GM23338 (cell line): Measurements from ENCODE around the gene SH3TC1. TPM values are rescaled to one million over a fixed set of nuclear protein-coding genes. Genes with fewer than 3 reads are reported as not detected.
A peak's percentile ranks its signal among the peaks of the same experiment; 100 is the strongest.

Source experiments
- ATAC-seq: fragments of 200-7000 bp; cut with Tn5 transposase; 3 replicates; pipeline ENCODE4 v1.9.1; 2020
- DNase-seq: peaks from one replicate; pipeline ENCODE4 v3.0.0-alpha.2; 2015; ENCODE audit warnings: low spot score
- H2AFZ ChIP-seq: fragments of 200-600 bp; sonication (generic); 2 replicates; pipeline ENCODE4 v1.8.0; 2016; ENCODE audit warnings: antibody characterized with exemption, mild to moderate bottlenecking, moderate library complexity
- H3F3A ChIP-seq: fragments of 200-600 bp; sonication (generic); replicated peaks from 2 replicates; pipeline ENCODE4 v1.8.0; 2017; ENCODE audit warnings: antibody characterized with exemption, mixed run types, low read depth
- H3K27ac ChIP-seq: fragments of 200-600 bp; sonication (generic); 2 replicates; pipeline ENCODE4 v1.6.1; 2016; ENCODE audit warnings: low read depth
- H3K27me3 ChIP-seq: fragments of 200-600 bp; sonication (generic); 2 replicates; pipeline ENCODE4 v1.8.0; 2016; ENCODE audit warnings: mild to moderate bottlenecking, mixed run types, moderate library complexity; ENCODE audit not compliant: insufficient read depth
- H3K36me3 ChIP-seq: fragments of 200-600 bp; sonication (generic); 2 replicates; pipeline ENCODE4 v1.8.0; 2016; ENCODE audit warnings: mild to moderate bottlenecking; ENCODE audit not compliant: insufficient read depth
- H3K4me1 ChIP-seq: fragments of 200-600 bp; sonication (generic); 2 replicates; pipeline ENCODE4 v1.8.0; 2016; ENCODE audit warnings: mild to moderate bottlenecking, moderate library complexity; ENCODE audit not compliant: insufficient read depth
- H3K4me2 ChIP-seq: fragments of 200-600 bp; sonication (generic); 2 replicates; pipeline ENCODE4 v1.7.1; 2017; ENCODE audit warnings: mixed run types
- H3K4me3 ChIP-seq: fragments of 200-600 bp; sonication (generic); 2 replicates; pipeline ENCODE4 v1.6.1; 2016; ENCODE audit warnings: mixed run types
- H3K79me2 ChIP-seq: fragments of 200-600 bp; sonication (generic); replicated peaks from 2 replicates; pipeline ENCODE4 v1.8.0; 2017; ENCODE audit warnings: mild to moderate bottlenecking; ENCODE audit not compliant: insufficient read depth
- H3K9me2 ChIP-seq: fragments of 200-600 bp; sonication (generic); 2 replicates; pipeline ENCODE4 v1.8.0; 2017; ENCODE audit not compliant: insufficient read depth
- H4K20me1 ChIP-seq: fragments of 200-600 bp; sonication (generic); replicated peaks from 2 replicates; pipeline ENCODE4 v1.8.0; 2017; ENCODE audit warnings: mild to moderate bottlenecking; ENCODE audit not compliant: insufficient read depth
- H3K27ac Mint-ChIP-seq: 2 replicates; pipeline ENCODE4 v1.8.0; 2020; ENCODE audit warnings: inconsistent platforms, mild to moderate bottlenecking, moderate library complexity, mixed read lengths
- H3K27me3 Mint-ChIP-seq: 3 replicates; pipeline ENCODE4 v1.8.0; 2022; ENCODE audit warnings: low read depth, mild to moderate bottlenecking, moderate library complexity, mixed read lengths, inconsistent platforms; ENCODE audit not compliant: insufficient read depth, poor library complexity
- H3K36me3 Mint-ChIP-seq: 3 replicates; pipeline ENCODE4 v1.8.0; 2021; ENCODE audit warnings: low read depth, mild to moderate bottlenecking, inconsistent platforms, moderate library complexity, mixed read lengths
- H3K4me1 Mint-ChIP-seq: 3 replicates; pipeline ENCODE4 v1.8.0; 2020; ENCODE audit warnings: mild to moderate bottlenecking, inconsistent platforms, mixed read lengths
- H3K4me3 Mint-ChIP-seq: 3 replicates; pipeline ENCODE4 v1.8.0; 2021; ENCODE audit warnings: moderate library complexity, mild to moderate bottlenecking, inconsistent platforms, mixed read lengths
- H3K9me3 Mint-ChIP-seq: 3 replicates; pipeline ENCODE4 v1.8.0; 2020; ENCODE audit warnings: moderate library complexity, mild to moderate bottlenecking, inconsistent platforms, mixed read lengths
- EZH2 ChIP-seq: fragments of 200-600 bp; sonication (generic); IDR thresholded peaks from one replicate; pipeline ENCODE4 v1.8.0; 2017; ENCODE audit warnings: antibody characterized with exemption, mild to moderate bottlenecking, low read depth; ENCODE audit not compliant: unreplicated experiment
- EZH2phosphoT487 ChIP-seq: fragments of 200-600 bp; sonication (generic); IDR thresholded peaks from one replicate; pipeline ENCODE4 v1.8.1; 2018; ENCODE audit warnings: antibody characterized with exemption; ENCODE audit not compliant: unreplicated experiment
- JUNB ChIP-seq: IDR thresholded peaks from one replicate; pipeline ENCODE4 v1.6.1; 2016; ENCODE audit warnings: antibody characterized with exemption; ENCODE audit not compliant: unreplicated experiment
- NANOG ChIP-seq: IDR thresholded peaks from 2 replicates; pipeline ENCODE4 v1.6.1; 2016; ENCODE audit warnings: antibody characterized with exemption, borderline replicate concordance
- REST ChIP-seq: IDR thresholded peaks from one replicate; pipeline ENCODE4 v1.6.1; 2018; ENCODE audit warnings: antibody characterized with exemption; ENCODE audit not compliant: unreplicated experiment
- STAT1 ChIP-seq: IDR thresholded peaks from one replicate; pipeline ENCODE4 v1.6.1; 2016; ENCODE audit warnings: antibody characterized with exemption; ENCODE audit not compliant: unreplicated experiment
- polyA plus RNA-seq: library from polyadenylated mRNA; unstranded; fragments of >200 nt; fragmentation: Nextera tagmentation; extraction: Ambion mirVana; gene quantifications from 2 replicates; pipeline ENCODE4 v1.2.1, GENCODE V29; 2016
- total RNA-seq: library from RNA; depleted of rRNA; stranded (reverse); fragments of >200 nt; shearing (Covaris generic); gene quantifications from 2 replicates; pipeline ENCODE4 v1.2.3, GENCODE V29; 2014
- TF ChIP-seq, protein P1 (sequence below): fragments of 250-450 bp; sonication (Bioruptor Pico); IDR thresholded peaks from 2 replicates; pipeline ENCODE4 v1.5.0; 2020; ENCODE audit warnings: mild to moderate bottlenecking, moderate library complexity

The SH3TC1 gene
- total and polyA plus RNA-seq, 2 experiments from 2014 or later: 0.07 TPM; not detected in 1

- Histone ChIP-seq H3K4me3 (no peak overlapping the region), H4K20me1 (no peaks in the 10 kb centered on the region), H3F3A (no peaks in the 10 kb centered on the region), H3K4me2 (no peak overlapping the region), H3K27me3 (no peaks in the 10 kb centered on the region), H3K79me2 (no peaks in the 10 kb centered on the region), H3K36me3 (no peaks in the 10 kb centered on the region), H3K9me2 (no peaks in the 10 kb centered on the region), H2AFZ (no peak overlapping the region), H3K27ac (no peak overlapping the region), H3K4me1 (no peaks in the 10 kb centered on the region)
- peak; percentile 28 for ATAC-seq
- peaks cover 8% of the 10 kb centered on the region for H3K27me3 Mint-ChIP-seq
- TF ChIP-seq, protein P1, sequence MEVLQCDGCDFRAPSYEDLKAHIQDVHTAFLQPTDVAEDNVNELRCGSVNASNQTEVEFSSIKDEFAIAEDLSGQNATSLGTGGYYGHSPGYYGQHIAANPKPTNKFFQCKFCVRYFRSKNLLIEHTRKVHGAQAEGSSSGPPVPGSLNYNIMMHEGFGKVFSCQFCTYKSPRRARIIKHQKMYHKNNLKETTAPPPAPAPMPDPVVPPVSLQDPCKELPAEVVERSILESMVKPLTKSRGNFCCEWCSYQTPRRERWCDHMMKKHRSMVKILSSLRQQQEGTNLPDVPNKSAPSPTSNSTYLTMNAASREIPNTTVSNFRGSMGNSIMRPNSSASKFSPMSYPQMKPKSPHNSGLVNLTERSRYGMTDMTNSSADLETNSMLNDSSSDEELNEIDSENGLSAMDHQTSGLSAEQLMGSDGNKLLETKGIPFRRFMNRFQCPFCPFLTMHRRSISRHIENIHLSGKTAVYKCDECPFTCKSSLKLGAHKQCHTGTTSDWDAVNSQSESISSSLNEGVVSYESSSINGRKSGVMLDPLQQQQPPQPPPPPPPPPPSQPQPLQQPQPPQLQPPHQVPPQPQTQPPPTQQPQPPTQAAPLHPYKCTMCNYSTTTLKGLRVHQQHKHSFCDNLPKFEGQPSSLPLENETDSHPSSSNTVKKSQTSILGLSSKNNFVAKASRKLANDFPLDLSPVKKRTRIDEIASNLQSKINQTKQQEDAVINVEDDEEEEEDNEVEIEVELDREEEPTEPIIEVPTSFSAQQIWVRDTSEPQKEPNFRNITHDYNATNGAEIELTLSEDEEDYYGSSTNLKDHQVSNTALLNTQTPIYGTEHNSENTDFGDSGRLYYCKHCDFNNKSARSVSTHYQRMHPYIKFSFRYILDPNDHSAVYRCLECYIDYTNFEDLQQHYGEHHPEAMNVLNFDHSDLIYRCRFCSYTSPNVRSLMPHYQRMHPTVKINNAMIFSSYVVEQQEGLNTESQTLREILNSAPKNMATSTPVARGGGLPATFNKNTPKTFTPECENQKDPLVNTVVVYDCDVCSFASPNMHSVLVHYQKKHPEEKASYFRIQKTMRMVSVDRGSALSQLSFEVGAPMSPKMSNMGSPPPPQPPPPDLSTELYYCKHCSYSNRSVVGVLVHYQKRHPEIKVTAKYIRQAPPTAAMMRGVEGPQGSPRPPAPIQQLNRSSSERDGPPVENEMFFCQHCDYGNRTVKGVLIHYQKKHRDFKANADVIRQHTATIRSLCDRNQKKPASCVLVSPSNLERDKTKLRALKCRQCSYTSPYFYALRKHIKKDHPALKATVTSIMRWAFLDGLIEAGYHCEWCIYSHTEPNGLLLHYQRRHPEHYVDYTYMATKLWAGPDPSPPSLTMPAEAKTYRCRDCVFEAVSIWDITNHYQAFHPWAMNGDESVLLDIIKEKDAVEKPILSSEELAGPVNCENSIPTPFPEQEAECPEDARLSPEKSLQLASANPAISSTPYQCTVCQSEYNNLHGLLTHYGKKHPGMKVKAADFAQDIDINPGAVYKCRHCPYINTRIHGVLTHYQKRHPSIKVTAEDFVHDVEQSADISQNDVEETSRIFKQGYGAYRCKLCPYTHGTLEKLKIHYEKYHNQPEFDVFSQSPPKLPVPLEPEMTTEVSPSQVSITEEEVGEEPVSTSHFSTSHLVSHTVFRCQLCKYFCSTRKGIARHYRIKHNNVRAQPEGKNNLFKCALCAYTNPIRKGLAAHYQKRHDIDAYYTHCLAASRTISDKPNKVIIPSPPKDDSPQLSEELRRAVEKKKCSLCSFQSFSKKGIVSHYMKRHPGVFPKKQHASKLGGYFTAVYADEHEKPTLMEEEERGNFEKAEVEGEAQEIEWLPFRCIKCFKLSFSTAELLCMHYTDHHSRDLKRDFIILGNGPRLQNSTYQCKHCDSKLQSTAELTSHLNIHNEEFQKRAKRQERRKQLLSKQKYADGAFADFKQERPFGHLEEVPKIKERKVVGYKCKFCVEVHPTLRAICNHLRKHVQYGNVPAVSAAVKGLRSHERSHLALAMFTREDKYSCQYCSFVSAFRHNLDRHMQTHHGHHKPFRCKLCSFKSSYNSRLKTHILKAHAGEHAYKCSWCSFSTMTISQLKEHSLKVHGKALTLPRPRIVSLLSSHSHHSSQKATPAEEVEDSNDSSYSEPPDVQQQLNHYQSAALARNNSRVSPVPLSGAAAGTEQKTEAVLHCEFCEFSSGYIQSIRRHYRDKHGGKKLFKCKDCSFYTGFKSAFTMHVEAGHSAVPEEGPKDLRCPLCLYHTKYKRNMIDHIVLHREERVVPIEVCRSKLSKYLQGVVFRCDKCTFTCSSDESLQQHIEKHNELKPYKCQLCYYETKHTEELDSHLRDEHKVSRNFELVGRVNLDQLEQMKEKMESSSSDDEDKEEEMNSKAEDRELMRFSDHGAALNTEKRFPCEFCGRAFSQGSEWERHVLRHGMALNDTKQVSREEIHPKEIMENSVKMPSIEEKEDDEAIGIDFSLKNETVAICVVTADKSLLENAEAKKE: no peak
- TF ChIP-seq EZH2phosphoT487: no peak
- TF ChIP-seq REST: no peak
- TF ChIP-seq STAT1: no peak
- no peak for TF ChIP-seq JUNB
- no peak for TF ChIP-seq NANOG
- no peak for TF ChIP-seq EZH2
- peaks cover 21% of the 10 kb centered on the region for H3K4me1 Mint-ChIP-seq
- no peaks in the 10 kb centered on the region for H3K36me3 Mint-ChIP-seq
- no peaks in the 10 kb centered on the region for H3K9me3 Mint-ChIP-seq
- H3K4me3 Mint-ChIP-seq: no peak overlapping the region
- DNase-seq: no peak
- H3K27ac Mint-ChIP-seq: no peak overlapping the region
These were observed 13.5 kb downstream of the SH3TC1 start for GRCh38 chr4:8212622-8213021.
